ENCODE data around the gene INPP4A.

The INPP4A gene

DNA sequence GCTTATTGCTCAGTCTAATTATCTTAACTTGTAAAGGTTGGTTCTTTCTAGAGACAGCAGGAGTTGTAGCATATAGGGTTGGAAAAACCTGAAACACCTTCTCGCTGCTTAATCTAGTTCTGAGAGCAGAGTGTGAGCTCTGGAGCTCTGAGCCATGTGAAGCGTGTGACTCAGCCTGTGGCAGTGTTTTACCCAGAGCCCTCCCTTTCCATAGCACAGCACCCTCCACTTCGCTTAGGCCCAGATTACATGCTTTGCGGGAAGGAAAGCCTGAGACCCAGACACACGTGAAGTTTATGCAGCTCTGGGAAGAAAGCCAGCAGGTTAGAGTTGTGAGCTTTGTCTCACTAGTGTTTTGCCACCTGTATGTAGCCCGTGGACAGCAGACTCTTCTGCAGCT lies 74.5 kb downstream of the INPP4A start:
- no peak for DNase-seq

DNA sequence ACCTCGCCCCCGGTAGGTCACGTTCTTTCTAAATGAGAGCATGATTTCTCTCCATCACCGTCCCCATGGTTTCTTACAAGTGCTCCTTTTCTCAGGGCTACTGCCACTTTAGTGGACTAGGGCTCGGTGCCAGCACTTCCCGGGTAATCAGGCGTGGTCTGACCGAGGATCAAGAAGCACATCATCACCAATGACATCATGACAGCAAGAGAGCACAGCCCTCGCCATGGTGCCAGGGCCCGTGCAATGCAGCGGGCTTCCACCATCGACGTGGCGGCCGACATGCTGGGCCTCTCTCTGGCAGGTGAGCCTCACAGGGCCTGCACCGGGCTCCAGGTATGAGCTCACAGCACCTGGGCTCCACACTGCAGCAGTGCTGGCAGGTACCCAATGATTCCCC lies 75.2 kb downstream of the INPP4A start:
- peak; percentile 52 for DNase-seq

- DNase-seq = no peak
Measured at GRCh38 chr2:98520806-98521205, 76.1 kb downstream of the INPP4A start.

- DNase-seq = no peak
Measured at GRCh38 chr2:98521266-98521665, 76.6 kb downstream of the INPP4A start.

GRCh38 chr2:98522854-98523253 lies 78.2 kb downstream of the INPP4A start:
- no peak for DNase-seq

DNA sequence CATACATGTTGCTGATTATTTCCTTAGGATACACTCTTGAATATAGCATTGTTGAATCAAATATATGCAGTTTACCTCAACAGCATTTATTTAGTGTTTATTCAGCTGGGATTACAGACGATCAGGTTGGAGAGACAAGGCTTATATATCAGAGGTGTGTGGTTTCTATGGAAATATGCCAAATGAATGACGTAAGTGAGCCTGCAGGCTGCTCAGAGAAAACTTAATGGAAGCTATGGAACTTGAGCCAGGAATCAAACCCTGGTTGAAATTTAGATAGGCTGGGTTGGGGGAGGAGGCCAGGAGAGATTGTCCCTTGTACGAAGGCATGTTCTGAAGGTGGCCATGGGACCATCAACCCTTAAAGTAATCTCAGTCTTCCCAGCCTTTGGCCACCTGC lies 79.5 kb downstream of the INPP4A start:
- no peak for DNase-seq

DNA sequence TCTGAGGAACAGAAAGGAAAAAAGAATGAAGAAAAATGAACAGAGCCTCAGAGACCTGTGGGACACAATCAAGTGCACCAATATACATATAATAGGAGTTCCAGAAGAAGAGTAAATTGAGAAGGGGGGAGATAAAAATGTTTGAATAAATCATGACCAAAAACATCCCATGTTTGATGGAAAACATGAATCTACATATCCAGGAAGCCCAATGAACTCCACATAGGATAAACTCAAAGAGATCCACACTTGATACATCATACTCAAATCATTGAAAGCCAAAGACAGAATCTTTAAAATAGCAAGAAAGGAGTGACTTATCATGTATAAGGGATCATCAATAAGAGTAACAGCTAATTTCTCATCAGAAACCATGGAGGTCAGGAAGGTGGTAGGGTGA lies 83.7 kb downstream of the INPP4A start:
- DNase-seq = no peak

DNA sequence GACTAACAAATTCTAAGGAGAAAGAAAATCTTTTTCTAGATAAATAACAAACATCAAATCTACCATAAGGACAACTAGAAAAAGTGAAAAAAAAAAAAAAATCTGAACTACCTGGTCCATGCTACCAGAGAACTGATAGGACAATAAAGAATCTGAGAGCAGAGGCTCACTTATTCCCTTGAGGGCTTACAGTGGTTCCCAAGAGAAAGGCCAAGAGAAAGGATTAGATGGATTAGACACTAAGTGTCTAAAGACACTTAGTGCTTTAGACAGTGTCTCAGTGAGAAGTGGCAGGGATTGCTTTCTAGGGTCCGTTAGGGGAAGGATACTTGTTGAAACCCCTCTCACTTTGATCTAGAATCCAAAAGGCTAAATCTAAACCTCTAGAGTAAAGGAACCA lies 85.5 kb downstream of the INPP4A start:
- DNase-seq = no peak

DNA sequence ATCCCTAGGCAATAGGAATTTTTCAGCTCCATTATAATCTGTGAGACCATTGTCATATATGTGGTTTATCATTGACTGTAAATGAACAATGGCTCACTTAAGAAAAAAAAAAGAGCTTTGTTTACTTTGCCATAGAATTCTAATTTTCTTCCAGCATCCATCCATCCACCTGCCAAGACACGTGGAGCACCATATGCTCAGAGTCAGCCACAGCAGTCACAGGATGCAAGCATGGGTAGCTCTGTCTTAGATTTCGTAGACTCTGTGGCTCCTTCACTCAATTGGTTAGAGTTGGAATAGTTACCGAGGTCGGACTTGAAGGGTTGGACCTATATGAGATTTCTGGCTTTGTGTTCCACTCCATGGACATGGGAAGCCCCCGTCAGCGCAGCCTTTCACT lies 88.1 kb downstream of the INPP4A start:
- DNase-seq = no peak

- no peak for DNase-seq
Measured at GRCh38 chr2:98533547-98533946, 88.9 kb downstream of the INPP4A start.

- no peak for DNase-seq
Measured at GRCh38 chr2:98534761-98535160, 90.1 kb downstream of the INPP4A start.

DNA sequence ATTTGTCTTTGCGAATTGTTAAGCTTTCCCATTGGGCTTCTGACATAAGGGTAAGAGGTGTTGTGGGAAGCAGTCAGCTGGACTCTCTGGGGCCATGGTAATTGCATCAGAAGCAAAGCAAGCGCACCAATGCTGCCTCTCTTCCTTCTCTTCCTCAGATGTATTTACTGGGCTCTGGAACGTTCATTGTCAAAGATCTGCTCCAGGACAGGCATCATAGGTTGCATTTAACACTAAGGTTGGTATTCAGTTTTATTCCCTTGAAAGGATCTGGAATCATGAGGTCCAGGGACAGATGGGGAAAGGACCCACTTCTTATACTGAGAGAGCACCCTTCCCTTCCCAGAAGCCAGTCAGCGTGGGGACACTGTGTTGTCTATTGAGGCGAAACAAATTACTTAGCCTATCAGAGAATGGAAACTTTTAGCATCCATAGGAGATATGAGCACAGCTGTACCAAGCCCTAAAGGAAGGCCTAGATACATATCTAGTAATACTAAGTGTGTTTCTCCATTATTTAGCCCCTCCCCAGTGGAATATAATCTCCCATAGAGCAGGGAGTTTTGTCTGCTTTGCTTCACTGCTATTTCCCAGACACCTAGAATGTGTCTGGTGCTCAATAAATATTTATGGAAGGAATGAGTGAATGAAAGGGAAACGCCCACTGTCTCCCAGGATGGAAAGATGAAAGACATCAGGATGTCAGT lies 91.5 kb downstream of the INPP4A start:
- DNase-seq = no peak

DNA sequence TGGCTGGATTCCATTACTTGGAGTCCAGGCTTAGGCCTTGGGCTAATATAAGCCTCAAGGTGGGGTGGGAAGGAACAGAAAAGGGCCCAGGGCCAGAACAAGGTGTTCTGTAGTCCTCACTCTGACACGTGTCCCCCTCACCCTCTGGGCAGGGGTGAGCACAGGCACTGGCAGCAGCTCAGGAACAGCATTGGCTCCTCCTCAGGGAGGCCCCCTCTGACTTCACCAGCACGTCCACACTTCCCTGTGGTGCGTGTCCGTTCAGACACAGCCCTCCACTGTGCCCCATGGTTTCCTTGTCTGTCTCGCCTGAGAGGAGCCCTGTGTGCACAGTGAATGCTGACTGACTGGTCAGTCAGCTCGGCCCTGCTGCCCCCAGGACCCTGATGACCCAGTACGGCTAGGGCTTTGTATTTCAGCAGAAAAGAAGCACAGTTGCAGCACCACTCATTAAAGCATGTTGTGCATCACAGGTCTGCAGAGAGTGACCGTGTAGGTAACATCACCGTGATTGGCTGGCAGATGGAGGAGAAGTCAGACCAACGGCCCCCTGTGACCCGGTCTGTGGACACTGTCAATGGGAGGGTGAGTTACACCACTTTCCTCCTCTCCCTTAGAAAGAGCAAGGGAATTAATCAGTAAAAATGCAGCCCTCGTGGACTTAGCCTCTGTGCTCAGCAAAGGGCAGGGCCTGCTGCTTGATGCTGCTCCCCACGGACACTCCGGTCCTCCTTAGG lies 92.9 kb downstream of the INPP4A start:
- no peak for DNase-seq

GRCh38 chr2:98538280-98539041 lies 93.8 kb downstream of the INPP4A start:
- no peak for DNase-seq

GRCh38 chr2:98539056-98539735 lies 94.5 kb downstream of the INPP4A start:
- DNase-seq = no peak

DNA sequence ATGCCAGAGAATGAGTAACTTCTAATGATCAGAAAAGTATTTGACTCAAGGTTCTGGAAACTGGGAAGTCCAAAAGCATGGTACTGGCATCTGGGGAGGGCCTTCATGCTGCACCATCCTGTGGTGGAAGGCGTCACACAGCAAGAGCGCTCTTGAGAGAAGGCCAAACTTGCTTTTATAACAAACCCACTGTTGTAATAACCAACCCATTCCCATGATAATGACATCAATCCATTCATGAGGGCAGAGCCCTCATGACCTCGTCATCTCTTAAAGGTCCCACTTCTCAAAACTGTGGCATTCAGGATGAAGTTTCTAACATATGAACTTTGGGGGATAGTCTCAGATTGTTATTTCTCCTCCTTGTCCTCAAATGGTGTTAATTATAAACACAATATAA lies 95.9 kb downstream of the INPP4A start:
- DNase-seq = no peak

GRCh38 chr2:98541489-98541888 lies 96.8 kb downstream of the INPP4A start:
- DNase-seq = no peak

DNA sequence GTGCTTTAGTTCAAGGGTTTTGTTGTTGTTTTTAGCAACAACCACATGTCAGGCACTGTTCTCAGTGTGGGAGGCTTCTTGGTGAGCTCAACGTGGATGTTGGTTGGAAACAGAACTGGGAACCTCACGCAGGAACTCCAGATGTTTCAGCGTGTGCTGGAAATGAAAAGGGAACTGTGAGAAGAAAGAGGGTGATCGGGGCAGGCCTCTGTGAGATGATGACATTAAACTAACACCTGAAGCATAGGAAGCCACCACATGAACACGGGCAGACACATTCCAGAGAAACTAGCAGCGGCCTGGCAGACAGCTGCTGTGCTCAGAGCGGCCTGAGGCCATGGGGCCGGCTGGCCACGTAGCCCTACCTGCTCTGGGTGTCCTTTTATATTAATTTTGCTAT lies 97.2 kb downstream of the INPP4A start:
- no peak for DNase-seq

DNA sequence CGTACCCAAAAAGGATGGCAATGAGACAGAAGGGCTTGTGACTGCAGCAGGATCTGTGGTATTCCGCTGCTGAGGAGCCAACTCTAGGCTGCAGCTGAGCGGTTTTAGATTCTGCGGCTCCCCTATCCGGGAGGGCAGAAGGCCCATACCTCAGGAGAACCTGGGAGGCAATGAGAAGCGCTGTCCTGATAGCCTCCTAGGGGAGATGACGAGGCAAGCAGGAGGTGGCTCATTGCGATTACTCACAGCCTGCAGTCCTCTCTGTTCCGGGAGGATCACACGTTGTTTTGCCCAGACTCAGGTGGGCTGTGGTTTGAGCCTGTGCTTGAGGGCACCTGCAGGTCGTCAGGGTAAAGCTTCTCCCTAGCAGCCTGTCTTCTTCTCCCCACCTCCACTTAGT lies 98.6 kb downstream of the INPP4A start:
- DNase-seq = no peak

GRCh38 chr2:98543842-98544241 lies 99.2 kb downstream of the INPP4A start:
- DNase-seq = no peak

GRCh38 chr2:98545591-98545990 lies 100.9 kb downstream of the INPP4A start:
- no peak for DNase-seq

GRCh38 chr2:98546186-98546585 lies 101.5 kb downstream of the INPP4A start:
- no peak for DNase-seq

DNA sequence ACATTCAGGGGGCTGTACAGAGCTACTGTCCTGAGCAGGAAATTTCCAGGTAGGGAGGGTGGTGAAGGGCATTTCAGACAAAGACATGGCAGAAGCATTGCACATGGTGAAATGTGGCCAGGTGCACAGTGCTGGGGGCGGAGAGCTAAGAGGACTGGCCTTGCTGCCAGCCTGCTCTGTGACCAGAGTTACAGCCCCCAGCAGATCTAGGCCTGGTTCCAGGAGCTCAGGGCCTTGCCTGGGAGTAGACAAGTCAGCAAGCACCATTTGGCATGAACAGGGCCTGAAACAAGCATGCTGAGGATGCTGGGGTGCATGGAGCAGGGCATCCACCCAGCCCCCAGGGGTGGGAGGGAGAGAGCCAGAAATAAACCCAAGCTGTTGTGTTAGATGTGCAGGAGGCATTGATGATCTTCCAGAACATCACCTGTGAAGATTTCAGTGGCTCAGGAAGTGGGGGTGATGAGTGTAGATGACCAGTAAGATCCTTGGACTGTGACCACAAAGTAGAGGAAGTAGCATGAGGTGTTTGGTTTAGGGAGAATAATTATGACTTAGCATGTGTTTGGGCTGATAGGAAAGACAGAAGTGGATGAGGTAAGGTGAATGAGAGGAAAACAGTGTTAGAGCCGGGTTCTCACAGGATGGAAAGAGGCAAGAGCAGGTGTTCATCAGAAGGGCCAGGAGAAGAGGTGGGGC lies 102.6 kb downstream of the INPP4A start:
- DNase-seq = peak; percentile 6

All from DMS79 (cell line).